Coronary artery (tissue), 2 donors: ENCODE measurements around the gene FCF1.

Source experiments
- DNase-seq: peaks from one replicate; pipeline ENCODE4 v3.0.0-alpha.2; 2017; ENCODE audit warnings: low spot score
- H3K27ac ChIP-seq, 2 donors: fragments of 200-600 bp; sonication (generic); one replicate each; pipeline ENCODE4 v1.5.1; 2016 to 2019
- H3K4me3 ChIP-seq: fragments of 200-600 bp; sonication (generic); 2 replicates; pipeline ENCODE4 v1.5.1; 2016; ENCODE audit warnings: mild to moderate bottlenecking, moderate library complexity
- TF ChIP-seq, protein P1 (sequence below): fragments of 200-600 bp; sonication (generic); IDR thresholded peaks from one replicate; pipeline ENCODE4 v1.5.1; 2019; ENCODE audit warnings: antibody characterized with exemption

FCF1 gene

DNA sequence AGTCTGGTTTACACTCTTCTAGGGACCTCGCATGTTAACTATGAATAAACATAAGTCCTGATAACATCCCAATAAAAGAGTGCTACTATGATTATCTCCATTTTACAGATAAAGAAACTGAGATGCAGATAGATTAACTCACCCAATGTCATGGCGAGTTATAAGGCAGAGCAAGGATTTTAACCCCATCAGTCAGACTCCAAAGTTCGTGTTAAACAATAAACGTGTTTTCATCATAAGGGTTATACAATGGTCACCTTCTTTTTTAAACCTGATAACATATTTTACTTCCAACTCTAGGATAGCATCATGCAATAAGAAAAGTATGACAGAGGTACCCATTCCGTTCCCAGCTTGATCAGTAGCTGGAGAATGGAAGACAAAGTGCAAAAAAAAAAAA lies 1.3 kb upstream of the FCF1 start:
- H3K4me3 ChIP-seq = no peak overlapping the region
- TF ChIP-seq, protein P1, sequence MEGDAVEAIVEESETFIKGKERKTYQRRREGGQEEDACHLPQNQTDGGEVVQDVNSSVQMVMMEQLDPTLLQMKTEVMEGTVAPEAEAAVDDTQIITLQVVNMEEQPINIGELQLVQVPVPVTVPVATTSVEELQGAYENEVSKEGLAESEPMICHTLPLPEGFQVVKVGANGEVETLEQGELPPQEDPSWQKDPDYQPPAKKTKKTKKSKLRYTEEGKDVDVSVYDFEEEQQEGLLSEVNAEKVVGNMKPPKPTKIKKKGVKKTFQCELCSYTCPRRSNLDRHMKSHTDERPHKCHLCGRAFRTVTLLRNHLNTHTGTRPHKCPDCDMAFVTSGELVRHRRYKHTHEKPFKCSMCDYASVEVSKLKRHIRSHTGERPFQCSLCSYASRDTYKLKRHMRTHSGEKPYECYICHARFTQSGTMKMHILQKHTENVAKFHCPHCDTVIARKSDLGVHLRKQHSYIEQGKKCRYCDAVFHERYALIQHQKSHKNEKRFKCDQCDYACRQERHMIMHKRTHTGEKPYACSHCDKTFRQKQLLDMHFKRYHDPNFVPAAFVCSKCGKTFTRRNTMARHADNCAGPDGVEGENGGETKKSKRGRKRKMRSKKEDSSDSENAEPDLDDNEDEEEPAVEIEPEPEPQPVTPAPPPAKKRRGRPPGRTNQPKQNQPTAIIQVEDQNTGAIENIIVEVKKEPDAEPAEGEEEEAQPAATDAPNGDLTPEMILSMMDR = no peak
- no peak overlapping the region for H3K27ac ChIP-seq
- no peak for DNase-seq

DNA sequence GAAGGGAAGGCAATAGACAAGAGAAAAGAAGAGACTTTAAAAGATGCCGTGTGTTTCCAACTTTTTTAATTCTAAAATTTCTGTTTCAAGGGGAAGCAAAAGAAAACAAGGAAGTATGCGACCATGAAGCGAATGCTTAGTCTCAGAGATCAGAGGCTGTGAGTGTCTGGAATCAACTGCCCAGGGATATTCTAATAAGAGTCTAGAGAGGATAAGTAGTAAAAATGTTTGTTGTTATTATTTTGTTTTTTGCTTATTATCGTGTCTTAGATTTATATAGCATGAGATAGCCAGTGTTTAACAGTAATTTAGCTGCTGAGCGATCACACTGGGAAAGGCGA lies 421 bp downstream of the FCF1 start:
- DNase-seq = no peak
- Histone ChIP-seq H3K4me3 (peak overlapping the region; percentile 83), H3K27ac (peak overlapping the region; percentile 76 to 90)
- TF ChIP-seq, protein P1 = no peak

DNA sequence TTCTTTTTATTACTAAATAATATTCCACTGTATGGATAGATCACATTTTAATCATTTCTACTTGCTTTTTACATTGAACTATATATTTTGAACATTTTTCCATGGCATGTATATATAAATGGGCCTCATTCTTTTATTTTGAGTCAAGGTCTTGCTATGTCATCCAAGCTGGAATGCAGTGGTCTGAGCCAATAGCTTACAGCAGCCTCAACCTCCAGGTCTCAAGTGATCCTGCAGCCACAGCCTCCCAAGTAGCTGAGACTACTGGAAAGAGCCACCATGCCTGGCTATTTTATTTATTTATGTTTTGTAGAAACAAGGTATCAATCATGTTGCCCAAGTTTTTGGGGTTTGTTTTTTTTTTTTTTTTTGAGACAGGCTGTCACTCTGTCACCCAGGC lies 7.6 kb downstream of the FCF1 start:
- no peak overlapping the region for H3K4me3 ChIP-seq
- no peak for DNase-seq
- TF ChIP-seq, protein P1 = no peak
- no peak overlapping the region for H3K27ac ChIP-seq

DNA sequence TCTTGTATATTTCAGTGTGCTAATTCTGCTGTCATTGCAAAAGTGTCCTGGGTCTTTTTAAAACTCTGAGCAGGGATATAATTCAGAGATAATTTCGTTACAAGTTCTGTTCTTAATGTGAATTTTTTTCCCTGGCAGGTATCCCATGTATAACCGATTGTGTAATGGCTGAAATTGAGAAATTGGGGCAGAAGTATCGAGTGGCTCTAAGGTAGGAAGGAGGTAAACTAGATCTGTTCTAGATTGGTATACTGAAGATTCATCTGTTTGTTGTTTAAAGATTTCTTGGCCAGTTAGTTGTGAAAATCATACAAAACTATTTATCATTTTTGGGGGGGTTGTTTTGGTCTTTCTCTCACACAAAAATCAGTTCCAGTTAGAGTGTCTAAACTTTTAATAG lies 10.2 kb downstream of the FCF1 start:
- no peak for DNase-seq
- H3K4me3 ChIP-seq = no peak overlapping the region
- no peak overlapping the region for H3K27ac ChIP-seq
- TF ChIP-seq, protein P1 = no peak

DNA sequence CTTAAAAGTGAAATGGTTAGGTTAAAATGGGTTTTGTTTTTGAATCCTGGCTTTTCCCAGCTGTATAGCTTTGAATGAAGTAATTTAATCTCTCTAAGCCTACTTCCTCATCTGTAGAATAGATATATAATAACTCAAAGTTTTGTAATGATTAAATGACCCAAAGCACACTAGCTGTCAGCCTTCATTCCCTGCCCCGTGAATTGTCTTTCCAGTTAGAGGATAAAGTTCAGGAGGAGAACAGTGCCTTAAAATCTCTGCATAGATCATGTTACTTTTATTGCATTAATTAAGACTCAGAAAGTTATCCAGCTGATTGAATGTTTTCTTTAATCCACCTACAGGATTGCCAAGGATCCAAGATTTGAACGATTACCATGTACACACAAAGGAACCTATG lies 19.4 kb downstream of the FCF1 start:
- TF ChIP-seq, protein P1 = no peak

GRCh38 chr14:74733221-74733620 lies 20.3 kb downstream of the FCF1 start:
- Histone ChIP-seq H3K27ac (no peak overlapping the region), H3K4me3 (no peak overlapping the region)
- DNase-seq = no peak
- TF ChIP-seq, protein P1 = no peak

More for the DNA sequence above, 19.4 kb downstream of the FCF1 start:
- Histone ChIP-seq H3K4me3 (no peak overlapping the region), H3K27ac (no peak overlapping the region)
- no peak for DNase-seq

GRCh38 chr14:74735125-74735524 lies 22.2 kb downstream of the FCF1 start:
- no peak overlapping the region for H3K4me3 ChIP-seq
- no peak for DNase-seq
- TF ChIP-seq, protein P1 = no peak
- H3K27ac ChIP-seq = no peak overlapping the region
